AG04450 (cell line): ENCODE data around the gene TMCO6. TPM values are rescaled to one million over a fixed set of nuclear protein-coding genes. Genes with fewer than 3 reads are reported as not detected.

Experiments
- CTCF ChIA-PET: fragments of 300-600, 350-600 bp; formaldehyde crosslinking; extraction: SDS; loops from one replicate; lab custom pipeline; 2022; ENCODE audit warnings: antibody characterized with exemption, inconsistent platforms; lab: Charles Lee
- POLR2A ChIA-PET: fragments of 350-600 bp; formaldehyde crosslinking; extraction: SDS; loops from one replicate; lab custom pipeline; 2021; ENCODE audit warnings: antibody characterized with exemption, inconsistent platforms; lab: Yijun Ruan, JAX
- DNase-seq: peaks from one replicate; pipeline ENCODE4 v3.0.0-alpha.2; 2011; ENCODE audit warnings: low read depth, low spot score
- H3K27ac ChIP-seq: one replicate; pipeline ENCODE4 v1.5.1; 2012; ENCODE audit warnings: low read depth, low read length, control low read depth
- H3K27me3 ChIP-seq: one replicate; pipeline ENCODE4 v1.6.0; 2012; ENCODE audit warnings: low read length; ENCODE audit not compliant: control insufficient read depth, insufficient read depth
- H3K4me3 ChIP-seq: 2 replicates; pipeline ENCODE4 v1.5.1; 2011; ENCODE audit warnings: mild to moderate bottlenecking, low read depth, low read length, control low read depth
- H3K9me3 ChIP-seq: 2 replicates; pipeline ENCODE4 v1.5.1; 2012; ENCODE audit warnings: low read length; ENCODE audit not compliant: control insufficient read depth, insufficient read depth
- CTCF ChIP-seq: IDR thresholded peaks from 2 replicates; pipeline ENCODE4 v1.5.1; 2011; ENCODE audit warnings: low read depth, low read length, control low read depth, inconsistent platforms
- polyA plus RNA-seq: library from polyadenylated mRNA; depleted of rRNA; stranded (reverse); fragments of >200 nt; gene quantifications from 2 replicates; pipeline ENCODE4 v1.2.3, GENCODE V29; 2011

TMCO6 gene
- polyA plus RNA-seq, 1 experiment: 5.7 TPM

GRCh38 chr5:140674629-140675028 is 35.4 kb downstream of the TMCO6 start:
- TF ChIP-seq CTCF: no peak
- Histone ChIP-seq H3K27ac (no peak overlapping the region), H3K4me3 (no peak overlapping the region), H3K9me3 (no peaks in the 10 kb centered on the region; the same call in 1 of the 2 replicates), H3K27me3 (no peaks in the 10 kb centered on the region)
- DNase-seq: no peak
- CTCF ChIA-PET: no interaction called here
- POLR2A ChIA-PET: interaction anchor here (0.7 to 1.1 kb wide), 2 partner anchors 16 to 27 kb away, joined by 4 to 8 read pairs; partner anchors contain the start of gene IK

- CTCF ChIA-PET: no interaction called here
- H3K27me3 ChIP-seq: no peaks in the 10 kb centered on the region
- no peaks in the 10 kb centered on the region; the same call in 1 of the 2 replicates for H3K9me3 ChIP-seq
- POLR2A ChIA-PET: no interaction called here
- H3K27ac ChIP-seq: no peak overlapping the region
- no peak for DNase-seq
- H3K4me3 ChIP-seq: no peak overlapping the region
- TF ChIP-seq CTCF: no peak
Measured at GRCh38 chr5:140677947-140678346, 38.7 kb downstream of the TMCO6 start.

- DNase-seq: no peak
- H3K27me3 ChIP-seq: no peaks in the 10 kb centered on the region
- TF ChIP-seq CTCF: no peak
- ChIA-PET CTCF (no interaction called here), POLR2A (interaction anchor here (1.2 kb wide), 1 partner anchor 12 kb away, joined by 5 read pairs; the partner anchor contains the start of genes HARS1 and HARS2)
- H3K9me3 ChIP-seq: no peaks in the 10 kb centered on the region
- H3K4me3 ChIP-seq: no peak overlapping the region
- H3K27ac ChIP-seq: no peak overlapping the region
Measured at GRCh38 chr5:140678993-140679392, 39.7 kb downstream of the TMCO6 start.

- no peak for DNase-seq
- ChIA-PET POLR2A (interaction anchor here (0.6 to 2.0 kb wide), 15 partner anchors 10 to 446 kb away, joined by 3 to 21 read pairs (median 3); partner anchors contain the start of genes IK, NDUFA2, SRA1 and WDR55), CTCF (interaction anchor here (0.6 to 1.2 kb wide), 4 partner anchors 137 to 318 kb away, joined by 3 to 5 read pairs (median 3); partner anchors contain the start of gene EIF4EBP3)
- Histone ChIP-seq H3K4me3 (peak overlapping the region; percentile 99), H3K9me3 (no peaks in the 10 kb centered on the region; the same call in 1 of the 2 replicates), H3K27ac (peak overlapping the region; percentile 77), H3K27me3 (no peaks in the 10 kb centered on the region)
- no peak for TF ChIP-seq CTCF
Measured at GRCh38 chr5:140690376-140690932, 51.2 kb downstream of the TMCO6 start.
